Left ventricle myocardium inferior (tissue), 1 donor: ENCODE data around the gene STK32A. TPM values are rescaled to one million over a fixed set of nuclear protein-coding genes. Genes with fewer than 3 reads are reported as not detected.

Experiments
- DNase-seq: peaks from one replicate; pipeline ENCODE4 v3.0.0-alpha.2; 2020
- H3K27ac ChIP-seq: fragments of 200-600 bp; replicated peaks from 2 replicates; pipeline ENCODE4 v1.8.0; 2021
- H3K27me3 ChIP-seq: fragments of 200-600 bp; 2 replicates; pipeline ENCODE4 v1.8.0; 2021; ENCODE audit warnings: low read depth
- H3K36me3 ChIP-seq: fragments of 200-600 bp; 2 replicates; pipeline ENCODE4 v1.8.0; 2021
- H3K4me1 ChIP-seq: fragments of 200-600 bp; 2 replicates; pipeline ENCODE4 v1.8.0; 2021
- H3K4me3 ChIP-seq: fragments of 200-600 bp; 2 replicates; pipeline ENCODE4 v1.8.0; 2021; ENCODE audit warnings: mild to moderate bottlenecking, moderate library complexity
- H3K9me3 ChIP-seq: fragments of 200-600 bp; replicated peaks from 2 replicates; pipeline ENCODE4 v1.8.0; 2021
- intact Hi-C: fragments of 100-400 bp; cut with micrococcal nuclease; formaldehyde crosslinking; loops from one replicate; pipeline ENCODE4 v1.11.0; 2022
- total RNA-seq: library from RNA; stranded (reverse); fragmentation: NEBNext Ultra II Directional; extraction: Animal tissue kit (Norgen Biotek cat#: 25700); gene quantifications from one replicate; pipeline ENCODE4 v1.2.1, GENCODE V29; 2021
- TF ChIP-seq, protein P1 (sequence below): fragments of 200-600 bp; IDR thresholded peaks from 2 replicates; pipeline ENCODE4 v1.8.0; 2021; ENCODE audit warnings: antibody characterized with exemption, mild to moderate bottlenecking, borderline replicate concordance
- donor health status: DM: no; HTN: yes; CAD: no; lungs with severe emphysema.

STK32A gene
- total RNA-seq, 1 donor from 2014 or later: 0.80 TPM

DNA sequence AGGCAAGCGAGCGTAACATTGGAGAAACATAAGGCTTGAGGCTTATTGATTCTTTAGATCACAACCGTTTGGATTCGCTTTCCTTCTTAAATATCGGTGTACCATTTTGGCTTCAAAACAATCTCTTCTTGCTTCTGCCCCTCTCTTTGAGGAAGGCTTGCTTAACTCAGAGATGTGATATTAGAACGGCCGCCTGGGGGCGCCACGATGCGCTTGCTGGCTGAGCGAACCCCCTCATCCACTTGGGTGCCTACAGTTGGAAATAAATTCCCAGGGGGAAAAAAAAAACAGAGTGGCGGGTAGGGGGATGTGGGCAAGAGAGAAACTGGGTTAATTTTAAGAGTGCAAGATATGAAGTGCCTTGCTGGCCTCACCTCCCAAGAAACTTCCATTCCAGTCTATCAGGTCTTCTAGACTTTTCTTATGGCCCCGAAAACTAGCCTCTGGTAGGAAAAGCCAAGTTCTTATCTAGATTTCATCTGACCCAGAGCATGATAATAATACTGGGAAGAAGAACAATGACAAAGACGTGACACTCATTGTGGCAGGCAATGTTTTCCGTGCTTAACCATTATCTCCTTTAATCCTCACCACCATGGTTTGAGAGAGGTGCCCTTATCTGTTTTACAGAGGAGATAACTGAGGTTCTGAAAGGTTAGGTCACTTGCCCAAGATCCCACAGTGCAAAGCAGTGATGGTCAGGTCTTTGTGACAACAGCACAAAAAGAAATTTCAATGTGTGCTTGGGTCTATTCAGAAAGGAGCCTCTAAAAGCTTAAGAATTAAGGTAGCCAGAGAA lies 159.2 kb downstream of the STK32A start:
- intact Hi-C loops: no loop called here

DNA sequence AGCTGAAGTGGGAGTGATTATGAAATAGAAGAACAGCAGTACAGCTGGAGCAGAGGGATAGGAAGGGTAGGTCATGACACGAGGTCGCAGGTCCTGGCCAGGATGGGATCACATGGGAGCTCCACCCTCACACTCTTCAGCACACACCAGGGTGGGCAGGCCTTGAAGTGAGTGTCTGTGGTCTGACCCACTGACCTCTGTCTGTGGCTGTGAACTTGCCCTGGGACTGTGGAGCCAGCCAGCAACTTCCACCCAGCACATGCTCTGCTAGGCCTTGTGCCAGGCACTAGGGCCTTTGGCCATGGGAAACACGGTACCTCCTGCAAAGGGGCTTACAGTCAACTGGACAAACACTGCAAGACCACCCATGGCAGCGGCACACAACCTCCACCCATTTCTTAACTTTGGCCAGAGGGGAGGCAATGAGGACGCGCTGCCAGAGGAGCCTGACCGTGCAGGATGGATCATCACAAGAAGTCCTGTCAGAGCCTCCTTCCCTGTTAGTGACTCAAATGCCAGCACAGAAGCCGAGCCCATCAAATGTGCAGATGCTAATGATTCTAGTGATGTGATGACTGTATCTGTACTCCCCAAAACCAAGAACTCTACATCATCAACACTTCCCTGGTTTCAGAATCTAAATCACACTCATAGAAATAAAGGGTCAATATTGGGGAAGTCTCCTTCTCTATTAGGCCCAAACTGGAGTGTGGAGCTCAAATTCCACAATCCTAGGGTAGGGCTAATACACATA lies 161.4 kb downstream of the STK32A start:
- intact Hi-C loops: no loop called here

More for the DNA sequence above, 159.2 kb downstream of the STK32A start:
- no peak overlapping the region for H3K27ac ChIP-seq
- peaks cover 28% of the 10 kb centered on the region for H3K36me3 ChIP-seq
- no peaks in the 10 kb centered on the region for H3K9me3 ChIP-seq
- H3K4me3 ChIP-seq: no peak overlapping the region
- TF ChIP-seq, protein P1, sequence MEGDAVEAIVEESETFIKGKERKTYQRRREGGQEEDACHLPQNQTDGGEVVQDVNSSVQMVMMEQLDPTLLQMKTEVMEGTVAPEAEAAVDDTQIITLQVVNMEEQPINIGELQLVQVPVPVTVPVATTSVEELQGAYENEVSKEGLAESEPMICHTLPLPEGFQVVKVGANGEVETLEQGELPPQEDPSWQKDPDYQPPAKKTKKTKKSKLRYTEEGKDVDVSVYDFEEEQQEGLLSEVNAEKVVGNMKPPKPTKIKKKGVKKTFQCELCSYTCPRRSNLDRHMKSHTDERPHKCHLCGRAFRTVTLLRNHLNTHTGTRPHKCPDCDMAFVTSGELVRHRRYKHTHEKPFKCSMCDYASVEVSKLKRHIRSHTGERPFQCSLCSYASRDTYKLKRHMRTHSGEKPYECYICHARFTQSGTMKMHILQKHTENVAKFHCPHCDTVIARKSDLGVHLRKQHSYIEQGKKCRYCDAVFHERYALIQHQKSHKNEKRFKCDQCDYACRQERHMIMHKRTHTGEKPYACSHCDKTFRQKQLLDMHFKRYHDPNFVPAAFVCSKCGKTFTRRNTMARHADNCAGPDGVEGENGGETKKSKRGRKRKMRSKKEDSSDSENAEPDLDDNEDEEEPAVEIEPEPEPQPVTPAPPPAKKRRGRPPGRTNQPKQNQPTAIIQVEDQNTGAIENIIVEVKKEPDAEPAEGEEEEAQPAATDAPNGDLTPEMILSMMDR: peak; percentile 31
- no peak for DNase-seq
- H3K27me3 ChIP-seq: no peaks in the 10 kb centered on the region
- H3K4me1 ChIP-seq: peaks cover 9% of the 10 kb centered on the region

GRCh38 chr5:147397616-147398015 lies 162.8 kb downstream of the STK32A start:
- intact Hi-C loops: no loop called here
- H3K36me3 ChIP-seq: peaks cover 47% of the 10 kb centered on the region
- no peak overlapping the region for H3K27ac ChIP-seq

More for the DNA sequence above, 161.4 kb downstream of the STK32A start:
- H3K27me3 ChIP-seq: no peaks in the 10 kb centered on the region
- TF ChIP-seq, protein P1: no peak
- H3K27ac ChIP-seq: peak overlapping the region; percentile 31
- H3K4me3 ChIP-seq: no peak overlapping the region
- H3K9me3 ChIP-seq: no peaks in the 10 kb centered on the region
- peak; percentile 43 for DNase-seq
- peaks cover 9% of the 10 kb centered on the region for H3K4me1 ChIP-seq
- H3K36me3 ChIP-seq: peaks cover 43% of the 10 kb centered on the region

DNA sequence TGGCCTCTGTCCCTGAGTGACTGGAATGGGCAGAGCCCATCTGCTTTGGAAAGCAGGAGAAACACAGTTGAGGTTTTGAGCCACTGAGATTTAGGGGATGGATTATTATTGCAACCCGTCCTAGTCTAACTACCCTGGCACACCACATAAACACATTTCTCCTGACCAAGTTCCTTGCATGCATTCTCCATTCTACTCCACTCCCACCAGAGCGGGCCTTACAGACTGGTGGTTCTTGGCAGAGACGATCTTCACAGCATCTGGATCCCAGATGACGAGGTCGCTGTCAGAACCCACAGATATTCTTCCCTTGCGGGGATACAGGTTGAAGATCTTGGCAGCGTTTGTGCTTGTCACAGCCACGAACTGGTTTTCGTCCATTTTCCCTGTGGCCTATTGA lies 164.0 kb downstream of the STK32A start:
- Histone ChIP-seq H3K4me1 (peaks cover 20% of the 10 kb centered on the region), H3K27me3 (no peaks in the 10 kb centered on the region), H3K9me3 (no peaks in the 10 kb centered on the region), H3K4me3 (no peak overlapping the region), H3K36me3 (peaks cover 41% of the 10 kb centered on the region), H3K27ac (no peak overlapping the region)
- intact Hi-C loops: no loop called here
- DNase-seq: no peak
- TF ChIP-seq, protein P1: no peak

More at GRCh38 chr5:147397616-147398015, 162.8 kb downstream of the STK32A start:
- Histone ChIP-seq H3K4me3 (no peak overlapping the region), H3K4me1 (peaks cover 9% of the 10 kb centered on the region), H3K27me3 (no peaks in the 10 kb centered on the region), H3K9me3 (no peaks in the 10 kb centered on the region)
- no peak for DNase-seq
- TF ChIP-seq, protein P1: no peak

- TF ChIP-seq, protein P1: no peak
- H3K4me3 ChIP-seq: no peak overlapping the region
- peaks cover 34% of the 10 kb centered on the region for H3K4me1 ChIP-seq
- no peaks in the 10 kb centered on the region for H3K27me3 ChIP-seq
- intact Hi-C loops: no loop called here
- H3K9me3 ChIP-seq: no peaks in the 10 kb centered on the region
- peaks cover 41% of the 10 kb centered on the region for H3K36me3 ChIP-seq
- DNase-seq: no peak
- no peak overlapping the region for H3K27ac ChIP-seq
Observed at GRCh38 chr5:147400126-147400809, 165.4 kb downstream of the STK32A start.
